ENCODE measurements around the gene ABCD3.

DNA sequence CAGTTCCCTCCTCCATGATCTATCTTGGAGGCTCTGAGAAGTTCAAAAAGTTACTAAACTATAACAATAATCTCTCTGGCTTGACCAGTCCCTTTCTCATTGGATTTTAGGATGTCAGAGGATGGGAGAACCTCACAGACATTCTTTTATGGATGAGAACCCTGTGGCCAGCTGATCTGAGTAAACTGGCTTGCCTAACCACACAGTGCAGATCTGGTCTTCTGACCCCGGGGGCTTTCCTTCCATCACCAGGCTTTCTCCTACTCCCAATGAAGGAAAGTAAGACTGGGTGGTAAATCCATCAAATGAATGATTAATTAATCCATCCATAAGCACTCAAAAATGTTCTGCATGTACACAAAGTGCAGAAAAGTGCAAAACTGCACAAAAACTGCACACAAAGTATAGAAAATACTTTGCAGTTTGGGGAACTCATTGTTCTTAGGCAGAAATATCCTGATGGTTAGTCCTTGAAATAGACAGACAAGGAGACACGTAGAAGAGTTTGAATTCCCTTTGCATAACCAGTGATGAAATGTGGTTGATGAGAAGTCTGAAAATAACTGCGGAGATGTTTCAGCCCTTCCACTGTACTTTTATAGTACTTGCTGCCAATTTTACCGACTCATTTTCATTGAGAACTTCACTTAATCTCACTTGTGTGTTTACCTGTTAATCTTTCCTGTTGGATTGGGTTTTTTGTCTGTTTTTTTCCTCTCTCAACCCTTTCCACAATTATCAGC lies 125.9 kb downstream of the ABCD3 start:
- TF ChIP-seq, protein P1, sequence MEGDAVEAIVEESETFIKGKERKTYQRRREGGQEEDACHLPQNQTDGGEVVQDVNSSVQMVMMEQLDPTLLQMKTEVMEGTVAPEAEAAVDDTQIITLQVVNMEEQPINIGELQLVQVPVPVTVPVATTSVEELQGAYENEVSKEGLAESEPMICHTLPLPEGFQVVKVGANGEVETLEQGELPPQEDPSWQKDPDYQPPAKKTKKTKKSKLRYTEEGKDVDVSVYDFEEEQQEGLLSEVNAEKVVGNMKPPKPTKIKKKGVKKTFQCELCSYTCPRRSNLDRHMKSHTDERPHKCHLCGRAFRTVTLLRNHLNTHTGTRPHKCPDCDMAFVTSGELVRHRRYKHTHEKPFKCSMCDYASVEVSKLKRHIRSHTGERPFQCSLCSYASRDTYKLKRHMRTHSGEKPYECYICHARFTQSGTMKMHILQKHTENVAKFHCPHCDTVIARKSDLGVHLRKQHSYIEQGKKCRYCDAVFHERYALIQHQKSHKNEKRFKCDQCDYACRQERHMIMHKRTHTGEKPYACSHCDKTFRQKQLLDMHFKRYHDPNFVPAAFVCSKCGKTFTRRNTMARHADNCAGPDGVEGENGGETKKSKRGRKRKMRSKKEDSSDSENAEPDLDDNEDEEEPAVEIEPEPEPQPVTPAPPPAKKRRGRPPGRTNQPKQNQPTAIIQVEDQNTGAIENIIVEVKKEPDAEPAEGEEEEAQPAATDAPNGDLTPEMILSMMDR (tag by site-specific recombination; IDR thresholded peaks at IDR 0.05): no peak
- TF ChIP-seq, protein P2, sequence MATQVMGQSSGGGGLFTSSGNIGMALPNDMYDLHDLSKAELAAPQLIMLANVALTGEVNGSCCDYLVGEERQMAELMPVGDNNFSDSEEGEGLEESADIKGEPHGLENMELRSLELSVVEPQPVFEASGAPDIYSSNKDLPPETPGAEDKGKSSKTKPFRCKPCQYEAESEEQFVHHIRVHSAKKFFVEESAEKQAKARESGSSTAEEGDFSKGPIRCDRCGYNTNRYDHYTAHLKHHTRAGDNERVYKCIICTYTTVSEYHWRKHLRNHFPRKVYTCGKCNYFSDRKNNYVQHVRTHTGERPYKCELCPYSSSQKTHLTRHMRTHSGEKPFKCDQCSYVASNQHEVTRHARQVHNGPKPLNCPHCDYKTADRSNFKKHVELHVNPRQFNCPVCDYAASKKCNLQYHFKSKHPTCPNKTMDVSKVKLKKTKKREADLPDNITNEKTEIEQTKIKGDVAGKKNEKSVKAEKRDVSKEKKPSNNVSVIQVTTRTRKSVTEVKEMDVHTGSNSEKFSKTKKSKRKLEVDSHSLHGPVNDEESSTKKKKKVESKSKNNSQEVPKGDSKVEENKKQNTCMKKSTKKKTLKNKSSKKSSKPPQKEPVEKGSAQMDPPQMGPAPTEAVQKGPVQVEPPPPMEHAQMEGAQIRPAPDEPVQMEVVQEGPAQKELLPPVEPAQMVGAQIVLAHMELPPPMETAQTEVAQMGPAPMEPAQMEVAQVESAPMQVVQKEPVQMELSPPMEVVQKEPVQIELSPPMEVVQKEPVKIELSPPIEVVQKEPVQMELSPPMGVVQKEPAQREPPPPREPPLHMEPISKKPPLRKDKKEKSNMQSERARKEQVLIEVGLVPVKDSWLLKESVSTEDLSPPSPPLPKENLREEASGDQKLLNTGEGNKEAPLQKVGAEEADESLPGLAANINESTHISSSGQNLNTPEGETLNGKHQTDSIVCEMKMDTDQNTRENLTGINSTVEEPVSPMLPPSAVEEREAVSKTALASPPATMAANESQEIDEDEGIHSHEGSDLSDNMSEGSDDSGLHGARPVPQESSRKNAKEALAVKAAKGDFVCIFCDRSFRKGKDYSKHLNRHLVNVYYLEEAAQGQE (tag by site-specific recombination; IDR thresholded peaks at IDR 0.05): no peak
- TF ChIP-seq, protein P3, sequence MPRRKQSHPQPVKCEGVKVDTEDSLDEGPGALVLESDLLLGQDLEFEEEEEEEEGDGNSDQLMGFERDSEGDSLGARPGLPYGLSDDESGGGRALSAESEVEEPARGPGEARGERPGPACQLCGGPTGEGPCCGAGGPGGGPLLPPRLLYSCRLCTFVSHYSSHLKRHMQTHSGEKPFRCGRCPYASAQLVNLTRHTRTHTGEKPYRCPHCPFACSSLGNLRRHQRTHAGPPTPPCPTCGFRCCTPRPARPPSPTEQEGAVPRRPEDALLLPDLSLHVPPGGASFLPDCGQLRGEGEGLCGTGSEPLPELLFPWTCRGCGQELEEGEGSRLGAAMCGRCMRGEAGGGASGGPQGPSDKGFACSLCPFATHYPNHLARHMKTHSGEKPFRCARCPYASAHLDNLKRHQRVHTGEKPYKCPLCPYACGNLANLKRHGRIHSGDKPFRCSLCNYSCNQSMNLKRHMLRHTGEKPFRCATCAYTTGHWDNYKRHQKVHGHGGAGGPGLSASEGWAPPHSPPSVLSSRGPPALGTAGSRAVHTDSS (tag by site-specific recombination; IDR thresholded peaks at IDR 0.05): no peak
- TF ChIP-seq ZBTB8A (tag by site-specific recombination; IDR thresholded peaks at IDR 0.05): no peak
- TF ChIP-seq TRIM28 (IDR thresholded peaks at IDR 0.05; ENCODE audit: borderline replicate concordance, low read length): no peak
- TF ChIP-seq BCL11A (tag by site-specific recombination; IDR thresholded peaks at IDR 0.05; ENCODE audit: low read depth): no peak
- TF ChIP-seq ZNF274 (IDR thresholded peaks at IDR 0.05; ENCODE audit: low read length): no peak
- no peak for TF ChIP-seq ZNF274 (tag by site-specific recombination; IDR thresholded peaks at IDR 0.05; ENCODE audit: borderline replicate concordance)
- TF ChIP-seq KLF16 (tag by site-specific recombination; IDR thresholded peaks at IDR 0.05): no peak
- no peak for TF ChIP-seq ZNF184 (tag by site-specific recombination; IDR thresholded peaks at IDR 0.05)
- no peak for TF ChIP-seq ZNF112 (tag by site-specific recombination; IDR thresholded peaks at IDR 0.05)
- TF ChIP-seq ZNF292 (tag by site-specific recombination; IDR thresholded peaks at IDR 0.05; ENCODE audit: borderline replicate concordance, low read depth): no peak
- TF ChIP-seq ZFHX2 (tag by site-specific recombination; conservative IDR thresholded peaks at IDR 0.05): no peak
